Liver (tissue), 9 donors: ENCODE data around the gene NEXMIF. TPM values are rescaled to one million over a fixed set of nuclear protein-coding genes. Genes with fewer than 3 reads are reported as not detected.

Source experiments
- DNase-seq: peaks from one replicate; pipeline ENCODE4 v3.0.0-alpha.2; 2017; ENCODE audit warnings: low spot score
- H3K27ac ChIP-seq, 2 donors: one replicate each; pipeline ENCODE4 v1.7.0; 2013; ENCODE audit warnings: inconsistent platforms in 2 of 2, low read length in 2 of 2, control low read depth in 1 of 2, low read depth in 1 of 2, mild to moderate bottlenecking in 1 of 2
- H3K27me3 ChIP-seq, 4 donors: one replicate each; pipeline versions ENCODE4 v1.6.1 to v1.7.0; 2013; ENCODE audit warnings: low read length in 3 of 4, inconsistent platforms in 1 of 4, mild to moderate bottlenecking in 1 of 4, moderate library complexity in 1 of 4; ENCODE audit not compliant: control insufficient read depth in 4 of 4, insufficient read depth in 4 of 4
- H3K36me3 ChIP-seq, 4 donors: one replicate each; pipeline versions ENCODE4 v1.6.1 to v1.7.0; 2013; ENCODE audit warnings: low read length in 3 of 4, mild to moderate bottlenecking in 3 of 4, low read depth in 1 of 4, moderate library complexity in 1 of 4; ENCODE audit not compliant: control insufficient read depth in 4 of 4, insufficient read depth in 3 of 4
- H3K4me1 ChIP-seq, 4 donors: one replicate each; pipeline versions ENCODE4 v1.6.1 to v1.7.0; 2013; ENCODE audit warnings: low read length in 3 of 4, mild to moderate bottlenecking in 3 of 4, moderate library complexity in 1 of 4; ENCODE audit not compliant: control insufficient read depth in 4 of 4, insufficient read depth in 4 of 4
- H3K4me3 ChIP-seq, 3 donors: one replicate each; pipeline versions ENCODE4 v1.6.1 to v1.7.0; 2013; ENCODE audit warnings: low read length in 3 of 3, control low read depth in 1 of 3, low read depth in 1 of 3, mild to moderate bottlenecking in 1 of 3
- H3K9ac ChIP-seq, 2 donors: one replicate each; pipeline ENCODE4 v1.7.0; 2013; ENCODE audit warnings: low read length in 2 of 2, mild to moderate bottlenecking in 2 of 2, moderate library complexity in 2 of 2, control low read depth in 1 of 2, low read depth in 1 of 2
- H3K9me3 ChIP-seq, 4 donors: one replicate each; pipeline versions ENCODE4 v1.6.1 to v1.7.0; 2013; ENCODE audit warnings: low read length in 3 of 4; ENCODE audit not compliant: control insufficient read depth in 4 of 4
- ATF3 ChIP-seq: IDR thresholded peaks from 2 replicates; pipeline ENCODE4 v1.6.1; 2016; ENCODE audit warnings: antibody characterized with exemption
- FOXA1 ChIP-seq: IDR thresholded peaks from 2 replicates; pipeline ENCODE4 v1.6.1; 2016; ENCODE audit warnings: antibody characterized with exemption
- FOXA2 ChIP-seq: IDR thresholded peaks from 2 replicates; pipeline ENCODE4 v1.6.1; 2016; ENCODE audit warnings: antibody characterized with exemption
- GABPA ChIP-seq, 2 donors: IDR thresholded peaks in 1 of 2; conservative IDR thresholded peaks in 1 of 2; 2 replicates each; pipeline ENCODE4 v1.6.1; 2016; ENCODE audit warnings: antibody characterized with exemption in 2 of 2, mild to moderate bottlenecking in 1 of 2, moderate library complexity in 1 of 2
- HNF4A ChIP-seq, 2 donors: conservative IDR thresholded peaks; 2 replicates each; pipeline ENCODE4 v1.6.1; 2016; ENCODE audit warnings: antibody characterized with exemption in 2 of 2, mild to moderate bottlenecking in 2 of 2
- HNF4G ChIP-seq: IDR thresholded peaks from 2 replicates; pipeline ENCODE4 v1.6.1; 2016; ENCODE audit warnings: antibody characterized with exemption
- JUND ChIP-seq, 2 donors: IDR thresholded peaks; 2 replicates each; pipeline ENCODE4 v1.6.1; 2016; ENCODE audit warnings: antibody characterized with exemption in 2 of 2
- NR2F2 ChIP-seq: IDR thresholded peaks from 2 replicates; pipeline ENCODE4 v1.6.1; 2016; ENCODE audit warnings: antibody characterized with exemption
- RAD21 ChIP-seq, 2 donors: IDR thresholded peaks; 2 replicates each; pipeline ENCODE4 v1.6.1; 2016; ENCODE audit warnings: antibody characterized with exemption in 2 of 2, mild to moderate bottlenecking in 2 of 2
- REST ChIP-seq: IDR thresholded peaks from 2 replicates; pipeline ENCODE4 v1.6.1; 2016; ENCODE audit warnings: antibody characterized with exemption, mild to moderate bottlenecking
- RXRA ChIP-seq, 2 donors: IDR thresholded peaks; 2 replicates each; pipeline ENCODE4 v1.6.1; 2017 to 2018; ENCODE audit warnings: antibody characterized with exemption in 2 of 2, mild to moderate bottlenecking in 1 of 2
- SP1 ChIP-seq: IDR thresholded peaks from 2 replicates; pipeline ENCODE4 v1.6.1; 2018; ENCODE audit warnings: antibody characterized with exemption, mild to moderate bottlenecking
- TAF1 ChIP-seq: conservative IDR thresholded peaks from 2 replicates; pipeline ENCODE4 v1.6.1; 2016; ENCODE audit warnings: antibody characterized with exemption, mild to moderate bottlenecking
- YY1 ChIP-seq: IDR thresholded peaks from 2 replicates; pipeline ENCODE4 v1.6.1; 2016; ENCODE audit warnings: antibody characterized with exemption, mild to moderate bottlenecking
- WGBS: extraction: QIAGEN DNeasy Blood & Tissue Kit; methylation state at CpG from one replicate; pipeline ENCODE4 v1.1.7; 2013; 5-methylcytosine and 5-hydroxymethylcytosine counted together
- polyA plus RNA-seq, 2 donors: library from polyadenylated mRNA; stranded (reverse) in 1 of 2; unstranded in 1 of 2; fragments of 200-250 nt in 1 of 2; fragments of >200 nt in 1 of 2; fragmentation: Nextera tagmentation in 1 of 2; extraction: Ambion mirVana in 1 of 2; gene quantifications; one replicate each; pipeline versions ENCODE4 v1.2.1 to v1.2.3, GENCODE V29; 2013 to 2015
- total RNA-seq, 2 donors: library from RNA; depleted of rRNA; stranded (reverse); fragments of >200 nt; gene quantifications; one replicate each; pipeline ENCODE4 v1.2.3, GENCODE V29; 2014
- TF ChIP-seq, protein P1 (sequence below): IDR thresholded peaks from 2 replicates; pipeline ENCODE4 v1.6.1; 2016; ENCODE audit warnings: antibody characterized with exemption
- TF ChIP-seq, protein P2 (sequence below): IDR thresholded peaks from 2 replicates; pipeline ENCODE4 v1.6.1; 2016; ENCODE audit warnings: antibody characterized with exemption
- TF ChIP-seq, protein P3 (sequence below): fragments of 150-350 bp; IDR thresholded peaks from 2 replicates; pipeline ENCODE4 v1.5.1; 2017; ENCODE audit warnings: improper control_type of control experiment, low read depth, low read length; ENCODE audit not compliant: missing input control
- donor health status: healthy.
- donor health status: healthy.
- donor health status: healthy.
- donor health status: healthy.
- donor health status: healthy.

NEXMIF gene
- total and polyA plus RNA-seq, 4 donors: 0.01 to 0.42 (median 0.06) TPM

- TF ChIP-seq, protein P1, sequence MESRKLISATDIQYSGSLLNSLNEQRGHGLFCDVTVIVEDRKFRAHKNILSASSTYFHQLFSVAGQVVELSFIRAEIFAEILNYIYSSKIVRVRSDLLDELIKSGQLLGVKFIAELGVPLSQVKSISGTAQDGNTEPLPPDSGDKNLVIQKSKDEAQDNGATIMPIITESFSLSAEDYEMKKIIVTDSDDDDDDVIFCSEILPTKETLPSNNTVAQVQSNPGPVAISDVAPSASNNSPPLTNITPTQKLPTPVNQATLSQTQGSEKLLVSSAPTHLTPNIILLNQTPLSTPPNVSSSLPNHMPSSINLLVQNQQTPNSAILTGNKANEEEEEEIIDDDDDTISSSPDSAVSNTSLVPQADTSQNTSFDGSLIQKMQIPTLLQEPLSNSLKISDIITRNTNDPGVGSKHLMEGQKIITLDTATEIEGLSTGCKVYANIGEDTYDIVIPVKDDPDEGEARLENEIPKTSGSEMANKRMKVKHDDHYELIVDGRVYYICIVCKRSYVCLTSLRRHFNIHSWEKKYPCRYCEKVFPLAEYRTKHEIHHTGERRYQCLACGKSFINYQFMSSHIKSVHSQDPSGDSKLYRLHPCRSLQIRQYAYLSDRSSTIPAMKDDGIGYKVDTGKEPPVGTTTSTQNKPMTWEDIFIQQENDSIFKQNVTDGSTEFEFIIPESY: no peak
- TF ChIP-seq JUND (IDR thresholded peaks at IDR 0.05): no peak
- TF ChIP-seq ATF3: no peak
- TF ChIP-seq RXRA (IDR thresholded peaks at IDR 0.05): no peak
- no peak for TF ChIP-seq NR2F2
- TF ChIP-seq FOXA2: no peak
Observed at GRCh38 chrX:74906417-74906816, 18.8 kb downstream of the NEXMIF start (continued).

- Histone ChIP-seq H3K27ac (no peak overlapping the region), H3K4me3 (no peak overlapping the region), H3K4me1 (peaks cover 0 to 4% (median 0%) of the 10 kb centered on the region in 4 donors), H3K36me3 (no peaks in the 10 kb centered on the region), H3K9me3 (no peaks in the 10 kb centered on the region), H3K9ac (no peak overlapping the region), H3K27me3 (no peaks in the 10 kb centered on the region)
- WGBS: 16% methylated on average over 2 of the region's 2 CpGs
- TF ChIP-seq ATF3 (no peak), FOXA1 (no peak), SP1 (no peak), JUND (IDR thresholded peaks at IDR 0.05) (no peak), TAF1 (no peak), YY1 (no peak), NR2F2 (no peak), GABPA (IDR thresholded peaks at IDR 0.05 in 1 of 2, conservative IDR thresholded peaks at IDR 0.05 in 1 of 2) (no peak), RXRA (IDR thresholded peaks at IDR 0.05) (no peak), REST (no peak), HNF4G (no peak), RAD21 (IDR thresholded peaks at IDR 0.05) (no peak), HNF4A (conservative IDR thresholded peaks at IDR 0.05) (no peak), FOXA2 (no peak)
- TF ChIP-seq, protein P2, sequence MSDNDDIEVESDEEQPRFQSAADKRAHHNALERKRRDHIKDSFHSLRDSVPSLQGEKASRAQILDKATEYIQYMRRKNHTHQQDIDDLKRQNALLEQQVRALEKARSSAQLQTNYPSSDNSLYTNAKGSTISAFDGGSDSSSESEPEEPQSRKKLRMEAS: no peak
- TF ChIP-seq, protein P3, sequence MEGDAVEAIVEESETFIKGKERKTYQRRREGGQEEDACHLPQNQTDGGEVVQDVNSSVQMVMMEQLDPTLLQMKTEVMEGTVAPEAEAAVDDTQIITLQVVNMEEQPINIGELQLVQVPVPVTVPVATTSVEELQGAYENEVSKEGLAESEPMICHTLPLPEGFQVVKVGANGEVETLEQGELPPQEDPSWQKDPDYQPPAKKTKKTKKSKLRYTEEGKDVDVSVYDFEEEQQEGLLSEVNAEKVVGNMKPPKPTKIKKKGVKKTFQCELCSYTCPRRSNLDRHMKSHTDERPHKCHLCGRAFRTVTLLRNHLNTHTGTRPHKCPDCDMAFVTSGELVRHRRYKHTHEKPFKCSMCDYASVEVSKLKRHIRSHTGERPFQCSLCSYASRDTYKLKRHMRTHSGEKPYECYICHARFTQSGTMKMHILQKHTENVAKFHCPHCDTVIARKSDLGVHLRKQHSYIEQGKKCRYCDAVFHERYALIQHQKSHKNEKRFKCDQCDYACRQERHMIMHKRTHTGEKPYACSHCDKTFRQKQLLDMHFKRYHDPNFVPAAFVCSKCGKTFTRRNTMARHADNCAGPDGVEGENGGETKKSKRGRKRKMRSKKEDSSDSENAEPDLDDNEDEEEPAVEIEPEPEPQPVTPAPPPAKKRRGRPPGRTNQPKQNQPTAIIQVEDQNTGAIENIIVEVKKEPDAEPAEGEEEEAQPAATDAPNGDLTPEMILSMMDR: no peak
- TF ChIP-seq, protein P1: no peak
- no peak for DNase-seq
Observed at GRCh38 chrX:74902806-74903205, 22.4 kb downstream of the NEXMIF start.
